NCI-H526 treated with DMSO at 0.1 percent for 48 hours (cell line): ENCODE results near the gene GPR146.
"Not testable (repeated sequence)": the region's sequence is repeated elsewhere in the genome, so short reads cannot be mapped to it uniquely, and the experiment has no call there.

Experiments used
- DNase-seq: peaks from one replicate; lab custom pipeline; 2025; lab: John Stamatoyannopoulos, UW

The GPR146 gene, protein sequence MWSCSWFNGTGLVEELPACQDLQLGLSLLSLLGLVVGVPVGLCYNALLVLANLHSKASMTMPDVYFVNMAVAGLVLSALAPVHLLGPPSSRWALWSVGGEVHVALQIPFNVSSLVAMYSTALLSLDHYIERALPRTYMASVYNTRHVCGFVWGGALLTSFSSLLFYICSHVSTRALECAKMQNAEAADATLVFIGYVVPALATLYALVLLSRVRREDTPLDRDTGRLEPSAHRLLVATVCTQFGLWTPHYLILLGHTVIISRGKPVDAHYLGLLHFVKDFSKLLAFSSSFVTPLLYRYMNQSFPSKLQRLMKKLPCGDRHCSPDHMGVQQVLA

DNA sequence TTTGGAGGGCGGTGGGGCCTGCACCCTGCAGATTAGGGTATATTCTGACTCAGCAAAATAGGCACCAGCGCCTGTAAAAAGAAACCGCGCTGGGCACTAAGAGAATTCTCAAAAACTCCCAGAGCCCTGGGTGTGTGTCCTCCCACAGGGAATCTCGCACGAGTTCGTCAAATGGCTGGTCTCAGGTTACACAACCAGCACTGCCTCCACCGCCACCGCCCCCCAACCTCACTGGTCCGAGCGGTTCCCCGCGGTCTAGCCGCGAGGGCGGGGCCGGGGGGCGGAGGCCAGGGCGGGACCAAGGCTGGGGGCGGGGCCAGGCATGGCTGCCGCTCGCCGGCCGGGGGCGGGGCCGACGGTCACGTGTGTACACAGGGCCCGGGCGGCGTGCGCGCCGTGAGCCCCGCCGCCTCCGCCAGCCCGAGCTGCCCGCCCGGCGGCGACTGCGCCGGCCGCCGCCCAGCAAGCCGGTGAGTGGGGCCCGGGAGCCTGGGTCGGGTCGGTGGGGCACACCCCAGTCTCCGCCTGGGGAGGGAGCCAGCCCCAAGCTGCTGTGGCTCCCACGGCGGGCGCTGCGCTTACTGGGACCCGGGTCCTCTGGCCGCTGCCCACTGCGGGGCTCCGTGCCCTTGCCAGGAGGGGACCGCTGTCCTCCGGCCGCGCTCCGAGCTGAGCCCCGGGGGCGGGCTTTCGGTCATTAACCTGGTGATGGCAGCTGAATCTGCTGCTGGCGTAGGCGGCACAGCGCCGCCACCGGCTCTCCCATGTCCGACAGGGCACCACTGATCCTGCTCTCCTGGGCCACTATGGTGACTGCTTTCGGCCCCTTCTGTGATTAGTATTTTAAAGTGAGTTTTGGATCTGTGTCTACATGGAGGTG lies at the start of gene GPR146:
TSS of gene GPR146 (plus strand) at position 358 of the 880 bp plus-strand sequence. CDS start 12,970 bp downstream, outside the sequence.
- DNase-seq, result peak; percentile 85

GRCh38 chr7:994592-995308 lies 49.6 kb upstream of the GPR146 start:
- DNase-seq, result no peak

DNA sequence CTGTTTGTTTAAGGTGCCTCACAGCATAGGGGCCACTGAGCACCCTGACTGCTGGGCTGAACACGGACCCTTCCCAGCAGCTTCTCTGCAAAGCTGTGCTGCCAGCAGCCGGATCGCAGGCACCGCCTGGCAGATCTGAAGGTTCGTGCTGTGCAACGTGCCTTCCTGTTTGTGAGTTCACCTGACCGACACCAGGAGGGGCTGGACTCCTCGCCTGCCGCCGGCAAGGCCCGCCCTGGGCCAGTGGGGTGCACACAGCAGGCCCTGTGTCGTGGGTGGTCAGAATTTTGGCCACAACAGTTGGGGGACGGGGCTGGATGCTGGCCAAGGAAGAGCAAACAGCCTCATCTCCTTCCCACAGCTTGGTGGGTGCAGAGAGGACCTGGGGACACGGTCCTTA lies 48.8 kb upstream of the GPR146 start:
- DNase-seq, result no peak

- DNase-seq, result no peak
Measured at GRCh38 chr7:996079-996872, 48.1 kb upstream of the GPR146 start.

DNA sequence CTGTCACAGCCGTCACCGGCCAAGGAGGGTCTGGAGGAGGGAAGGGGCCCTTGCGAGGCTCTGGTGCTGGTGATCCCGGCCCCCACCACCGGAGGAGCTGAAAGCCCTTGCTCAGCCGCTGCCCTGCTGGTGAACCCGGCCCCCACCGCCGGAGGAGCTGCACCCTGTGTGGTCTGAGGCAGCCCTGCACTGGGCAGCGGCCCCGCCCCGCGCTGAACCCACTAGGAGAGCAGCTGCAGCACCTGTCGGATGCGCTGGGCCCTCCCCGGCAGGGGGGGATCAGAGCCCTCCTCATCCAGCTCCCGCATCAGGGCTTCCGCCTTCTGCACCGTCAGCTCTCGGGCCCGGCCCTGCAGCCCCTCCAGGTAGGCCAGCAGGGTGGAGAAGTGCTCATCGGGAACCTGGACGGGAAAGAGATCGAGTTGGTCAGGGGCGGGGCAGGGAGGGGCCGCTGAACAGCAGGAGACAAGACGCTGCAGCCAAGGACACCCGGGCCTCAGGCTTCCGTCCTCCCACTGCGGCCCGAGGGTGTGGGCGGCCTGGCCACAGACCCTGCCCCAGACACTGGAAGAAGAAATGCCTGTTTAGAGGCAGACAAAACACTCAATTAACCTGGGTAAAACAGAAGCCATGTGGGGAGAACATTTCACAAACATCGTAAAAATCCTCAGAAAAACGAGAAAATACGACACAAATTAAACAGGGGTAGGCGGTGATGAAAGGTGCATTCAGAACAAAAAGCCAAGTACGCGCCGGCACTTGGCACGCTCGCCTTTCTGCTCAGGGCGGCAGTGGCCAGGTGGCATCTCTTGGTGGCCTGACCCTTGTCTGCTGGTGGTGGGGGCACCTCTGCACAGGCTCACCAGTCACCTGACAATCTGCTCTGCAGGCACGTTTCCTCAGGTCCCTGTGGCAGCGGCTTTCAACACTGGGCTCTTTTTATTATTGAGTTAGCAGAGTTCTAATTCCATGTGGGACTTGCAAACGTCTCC lies 46.6 kb upstream of the GPR146 start:
- DNase-seq, result no peak

GRCh38 chr7:999149-999879 lies 45.0 kb upstream of the GPR146 start:
- DNase-seq, result no peak

GRCh38 chr7:999941-1000935 lies 44.1 kb upstream of the GPR146 start:
- no peak for DNase-seq

DNA sequence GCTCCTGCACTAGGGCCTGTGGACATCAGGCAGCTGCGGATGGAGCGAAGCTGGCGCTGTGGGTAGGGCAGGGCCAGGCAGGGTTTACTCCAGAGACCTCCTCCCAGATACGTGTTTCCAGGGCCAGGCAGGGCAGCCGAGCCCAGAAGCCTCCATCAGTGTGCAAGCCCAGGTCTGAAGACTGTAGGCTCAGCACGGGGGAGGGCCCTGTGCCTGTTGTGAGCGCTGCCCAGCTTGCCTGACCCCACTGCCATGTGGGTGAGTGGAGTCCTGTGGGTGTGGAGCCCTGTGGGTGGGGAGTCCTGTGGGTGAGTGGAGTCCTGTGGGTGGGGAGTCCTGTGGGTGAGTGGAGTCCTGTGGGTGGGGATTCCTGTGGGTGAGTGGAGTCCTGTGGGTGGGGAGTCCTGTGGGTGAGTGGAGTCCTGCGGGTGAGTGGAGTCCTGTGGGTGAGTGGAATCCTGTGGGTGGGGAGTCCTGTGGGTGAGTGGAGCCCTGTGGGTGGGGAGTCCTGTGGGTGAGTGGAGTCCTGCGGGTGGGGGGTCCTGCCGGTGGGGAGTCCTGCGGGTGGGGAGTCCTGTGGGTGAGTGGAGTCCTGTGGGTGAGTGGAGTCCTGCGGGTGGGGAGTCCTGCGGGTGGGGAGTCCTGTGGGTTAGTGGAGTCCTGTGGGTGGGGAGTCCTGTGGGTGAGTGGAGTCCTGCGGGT lies 43.1 kb upstream of the GPR146 start:
- DNase-seq, result not testable (repeated sequence)

- DNase-seq, result not testable (repeated sequence)
Measured at GRCh38 chr7:1002026-1002425, 42.3 kb upstream of the GPR146 start.

DNA sequence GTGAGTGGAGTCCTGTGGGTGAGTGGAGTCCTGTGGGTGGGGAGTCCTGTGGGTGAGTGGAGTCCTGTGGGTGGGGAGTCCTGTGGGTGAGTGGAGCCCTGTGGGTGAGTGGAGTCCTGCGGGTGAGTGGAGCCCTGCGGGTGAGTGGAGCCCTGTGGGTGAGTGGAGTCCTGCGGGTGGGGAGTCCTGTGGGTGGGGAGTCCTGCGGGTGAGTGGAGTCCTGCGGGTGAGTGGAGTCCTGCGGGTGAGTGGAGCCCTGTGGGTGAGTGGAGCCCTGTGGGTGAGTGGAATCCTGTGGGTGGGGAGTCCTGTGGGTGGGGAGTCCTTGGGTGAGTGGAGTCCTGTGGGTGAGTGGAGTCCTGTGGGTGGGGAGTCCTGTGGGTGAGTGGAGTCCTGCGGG lies 41.9 kb upstream of the GPR146 start:
- not testable (repeated sequence) for DNase-seq

- DNase-seq, result no peak
Measured at GRCh38 chr7:1004018-1004852, 40.1 kb upstream of the GPR146 start.

- no peak for DNase-seq
Measured at GRCh38 chr7:1005303-1005702, 39.0 kb upstream of the GPR146 start.

DNA sequence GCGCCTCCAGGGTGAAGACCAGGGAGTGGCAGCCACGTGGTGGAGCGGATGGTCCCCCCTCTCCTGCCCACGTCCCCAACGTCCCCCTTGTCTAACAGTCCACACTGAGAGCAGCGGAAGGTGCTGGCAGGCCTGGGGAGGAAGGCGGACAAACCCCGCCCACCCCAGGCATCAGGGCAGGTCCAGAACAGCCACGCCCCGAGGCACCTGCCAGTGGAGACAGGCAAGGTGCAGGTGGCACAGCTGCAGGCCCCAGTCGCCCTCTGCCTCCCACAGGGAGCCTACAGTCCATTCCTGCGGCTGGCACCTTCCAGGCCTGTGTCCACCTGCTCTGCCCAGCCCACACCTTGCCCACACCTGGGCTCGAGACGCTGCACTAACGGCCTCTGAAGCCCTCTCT lies 36.4 kb upstream of the GPR146 start:
- DNase-seq, result no peak

- DNase-seq, result no peak
Measured at GRCh38 chr7:1008733-1009363, 35.5 kb upstream of the GPR146 start.

GRCh38 chr7:1009747-1010146 lies 34.6 kb upstream of the GPR146 start:
- DNase-seq, result no peak

GRCh38 chr7:1010226-1010625 lies 34.1 kb upstream of the GPR146 start:
- no peak for DNase-seq
